Caki2 (cell line): ENCODE data around the gene BDP1. TPM values are rescaled to one million over a fixed set of nuclear protein-coding genes. Genes with fewer than 3 reads are reported as not detected.
"Not testable (repeated sequence)": the region's sequence is repeated elsewhere in the genome, so short reads cannot be mapped to it uniquely, and the experiment has no call there.

Experiments used
- DNase-seq: peaks from one replicate; pipeline ENCODE4 v3.0.0-alpha.2; 2015; ENCODE audit warnings: low read depth
- in situ Hi-C: cut with HindIII; loops from 2 replicates; pipeline ENCODE4 v1.10.0; 2016; ENCODE audit warnings: low sequenced_read_pairs, low pct_unique_long_range_greater_than_20kb, mixed read lengths
- total RNA-seq: library from RNA; depleted of rRNA; stranded (reverse); fragments of >200 nt; shearing (Covaris generic); gene quantifications from 2 replicates; pipeline ENCODE4 v1.2.3, GENCODE V29; 2014; ENCODE audit warnings: low replicate concordance

The BDP1 gene
- total RNA-seq, 1 experiment from 2014 or later: 5.6 TPM

DNA sequence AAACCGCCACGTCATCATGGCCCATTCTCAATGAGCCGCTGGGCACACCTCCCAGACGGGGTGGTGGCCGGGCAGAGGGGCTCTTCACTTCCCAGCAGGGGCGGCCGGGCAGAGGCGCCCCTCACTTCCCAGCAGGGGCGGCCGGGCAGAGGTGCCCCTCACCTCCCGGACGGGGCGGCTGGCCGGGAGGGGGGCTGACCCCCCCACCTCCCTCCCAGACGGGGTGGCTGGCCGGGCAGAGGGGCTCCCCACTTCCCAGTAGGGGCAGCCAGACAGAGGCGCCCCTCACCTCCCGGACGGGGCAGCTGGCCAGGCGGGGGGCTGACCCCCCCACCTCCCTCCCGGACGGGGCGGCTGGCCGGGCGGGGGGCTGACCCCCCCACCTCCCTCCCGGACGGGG lies 96.1 kb downstream of the BDP1 start:
- in situ Hi-C loops, DNase-seq: not testable (repeated sequence)

DNA sequence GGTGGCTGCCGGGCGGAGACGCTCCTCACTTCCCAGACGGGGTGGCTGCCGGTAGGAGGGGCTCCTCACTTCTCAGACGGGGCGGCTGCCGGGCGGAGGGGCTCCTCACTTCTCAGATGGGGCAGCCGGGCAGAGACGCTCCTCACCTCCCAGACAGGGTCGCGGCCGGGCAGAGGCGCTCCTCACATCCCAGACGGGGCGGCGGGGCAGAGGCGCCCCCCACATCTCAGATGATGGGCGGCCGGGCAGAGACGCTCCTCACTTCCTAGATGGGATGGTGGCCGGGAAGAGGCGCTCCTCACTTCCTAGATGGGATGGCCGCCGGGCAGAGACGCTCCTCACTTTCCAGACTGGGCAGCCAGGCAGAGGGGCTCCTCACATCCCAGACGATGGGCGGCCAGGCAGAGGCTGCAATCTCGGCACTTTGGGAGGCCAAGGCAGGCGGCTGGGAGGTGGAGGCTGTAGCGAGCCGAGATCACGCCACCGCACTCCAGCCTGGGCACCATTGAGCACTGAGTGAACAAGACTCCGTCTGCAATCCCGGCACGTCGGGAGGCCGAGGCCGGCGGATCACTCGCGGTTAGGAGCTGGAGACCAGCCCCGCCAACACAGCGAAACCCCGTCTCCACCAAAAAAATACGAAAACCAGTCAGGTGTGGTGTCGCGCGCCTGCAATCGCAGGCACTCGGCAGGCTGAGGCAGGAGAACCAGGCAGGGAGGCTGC lies 96.7 kb downstream of the BDP1 start:
- not testable (repeated sequence) for DNase-seq

DNA sequence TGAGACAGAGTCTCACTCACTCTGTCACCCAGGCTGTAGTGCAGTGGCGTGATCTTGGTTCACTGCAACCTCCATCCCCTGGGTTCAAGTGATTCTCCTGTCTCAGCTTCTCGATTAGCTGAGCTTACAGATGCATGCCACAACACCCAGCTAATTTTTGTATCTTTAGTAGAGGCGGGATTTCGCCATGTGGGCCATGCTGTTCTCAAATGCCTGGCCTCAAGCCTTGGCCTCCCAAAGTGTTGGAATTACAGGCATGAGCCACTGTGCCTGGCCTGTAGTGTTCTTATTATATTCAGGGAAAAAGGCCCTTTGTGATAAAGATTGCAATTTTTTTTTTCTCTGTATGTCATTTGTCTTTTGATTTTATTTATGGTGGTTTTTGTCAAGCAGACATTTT lies 107.7 kb downstream of the BDP1 start:
- in situ Hi-C loops: no loop called here
- DNase-seq: no peak

More for the DNA sequence above, 96.7 kb downstream of the BDP1 start:
- in situ Hi-C loops: not testable (repeated sequence)

DNA sequence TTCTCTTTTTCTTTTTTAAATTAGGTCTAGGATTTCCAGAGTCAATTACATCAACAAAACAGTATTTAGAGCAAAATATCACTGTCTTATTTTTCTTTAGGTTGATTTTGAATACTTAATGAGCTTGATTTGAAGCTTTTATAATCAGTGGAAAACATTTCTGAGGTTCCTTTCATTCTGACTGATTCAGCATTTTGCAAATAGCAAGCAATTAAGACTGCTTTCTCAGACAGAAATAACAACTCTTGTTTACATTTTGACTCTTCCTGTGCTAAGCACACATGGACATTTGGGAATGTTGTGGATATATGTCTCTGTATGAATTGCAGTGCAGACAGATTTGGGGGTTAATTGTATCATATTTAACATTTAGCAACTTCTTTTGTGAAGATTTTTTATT lies 109.4 kb downstream of the BDP1 start:
- in situ Hi-C loops: no loop called here

DNA sequence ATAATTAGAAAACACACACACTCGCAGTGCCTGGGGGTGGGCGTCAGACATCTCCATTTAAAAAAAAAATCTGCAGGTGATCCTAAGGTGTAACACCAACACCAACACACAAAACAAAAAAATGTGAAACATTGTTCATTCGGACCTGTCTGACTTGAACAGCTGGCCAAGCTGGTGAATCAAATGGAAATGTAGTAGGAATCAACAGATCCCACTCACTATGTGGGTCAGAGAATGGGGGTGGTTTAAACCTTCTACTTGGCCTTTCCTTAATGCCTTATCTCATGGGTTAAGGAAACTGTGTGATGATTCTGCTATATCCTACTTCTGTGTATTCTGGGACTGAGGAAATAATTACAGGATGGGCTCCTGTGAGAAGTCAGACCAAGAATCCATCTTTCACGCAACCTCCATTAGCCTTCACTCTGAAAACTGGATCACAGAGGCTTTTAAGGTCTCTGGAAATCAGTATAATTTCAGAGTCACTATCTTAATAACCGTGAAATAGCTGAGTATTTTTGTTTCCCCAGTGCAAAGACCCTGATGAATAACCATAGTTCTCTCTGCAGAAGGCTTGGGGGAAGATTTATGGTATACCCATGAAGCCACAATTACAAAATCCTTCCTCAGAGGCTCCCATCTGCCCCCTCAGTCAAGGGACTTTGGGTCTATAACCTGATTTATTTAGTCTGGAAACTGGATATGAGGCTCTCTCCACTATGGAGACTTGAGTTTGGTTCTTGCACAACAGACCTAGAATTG lies 114.5 kb downstream of the BDP1 start:
- in situ Hi-C loops: no loop called here
- no peak for DNase-seq

More for the DNA sequence above, 109.4 kb downstream of the BDP1 start:
- DNase-seq: no peak

DNA sequence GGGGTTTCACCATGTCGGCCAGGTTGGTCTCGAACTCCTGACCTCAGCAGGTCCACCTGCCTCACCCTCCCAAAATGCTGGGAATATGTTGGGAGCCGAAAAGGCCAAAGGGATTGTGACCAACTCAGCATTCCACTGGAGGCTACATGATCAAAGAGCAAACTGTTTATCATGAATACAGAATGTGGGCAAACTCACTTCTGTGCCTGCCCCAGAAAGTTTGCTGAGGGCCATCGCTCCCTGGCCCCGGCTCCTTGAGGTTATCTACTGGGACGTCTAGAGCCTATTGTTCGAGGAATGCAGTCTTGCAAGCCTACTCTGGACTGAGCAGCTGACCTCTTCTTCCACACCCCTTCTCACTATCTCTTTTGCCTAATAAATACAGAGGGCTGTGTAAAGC lies 116.4 kb downstream of the BDP1 start:
- DNase-seq, in situ Hi-C loops: not testable (repeated sequence)

DNA sequence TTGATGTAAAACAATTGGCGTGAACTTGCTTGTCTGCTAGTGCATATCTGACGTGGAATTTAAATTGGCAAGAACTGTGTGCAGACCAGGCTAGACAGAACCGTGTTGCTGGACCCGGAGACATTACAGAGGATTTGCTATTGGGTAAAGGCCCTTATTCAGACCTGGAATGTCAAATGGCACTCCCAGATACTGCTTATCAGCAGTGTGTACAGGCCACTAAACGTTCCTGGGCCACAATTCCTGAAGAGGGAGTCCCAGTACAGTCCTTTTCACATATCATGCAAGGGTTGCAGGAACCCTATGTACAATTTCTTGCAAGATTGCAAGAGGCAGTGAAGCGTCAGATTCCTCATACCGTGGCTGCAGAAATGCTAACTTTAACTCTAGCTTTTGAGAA lies 118.1 kb downstream of the BDP1 start:
- in situ Hi-C loops: no loop called here
- DNase-seq: no peak

DNA sequence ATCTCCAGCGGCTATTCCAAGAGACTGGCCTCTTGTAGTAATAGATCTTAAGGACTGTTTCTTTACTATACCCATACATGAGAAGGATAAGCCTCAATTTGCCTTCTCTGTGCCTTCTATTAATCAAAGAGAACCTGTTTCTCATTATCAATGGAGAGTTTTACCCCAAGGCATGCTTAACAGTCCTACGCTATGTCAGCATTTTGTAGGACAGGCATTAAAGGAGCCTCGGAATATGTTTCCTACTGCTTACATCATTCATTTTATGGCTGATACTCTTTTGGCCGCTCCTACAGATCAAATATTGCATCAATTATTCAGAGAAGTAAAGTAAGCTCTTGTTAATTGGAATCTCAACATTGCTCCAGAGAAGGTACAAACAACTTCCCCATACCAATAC lies 120.1 kb downstream of the BDP1 start:
- in situ Hi-C loops, DNase-seq: not testable (repeated sequence)

DNA sequence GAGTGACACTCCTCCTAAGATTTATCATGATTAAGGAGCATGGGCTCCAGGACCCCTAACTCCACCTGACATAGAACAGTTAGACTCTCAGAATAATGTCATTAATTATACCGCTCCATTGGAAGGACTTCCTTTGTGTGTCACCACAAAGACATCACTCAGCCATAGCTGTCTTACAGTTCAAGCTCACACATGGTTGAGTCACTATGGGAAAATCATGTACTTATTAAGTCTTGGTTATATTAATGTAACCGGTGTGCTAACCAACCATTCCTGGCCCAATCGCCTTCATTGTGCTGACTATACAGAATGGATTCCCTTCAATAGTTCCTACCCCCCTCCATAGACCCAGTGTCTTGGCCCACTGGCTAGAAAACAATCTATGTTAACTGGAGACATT lies 120.8 kb downstream of the BDP1 start:
- peak; percentile 5 for DNase-seq
- in situ Hi-C loops: no loop called here

DNA sequence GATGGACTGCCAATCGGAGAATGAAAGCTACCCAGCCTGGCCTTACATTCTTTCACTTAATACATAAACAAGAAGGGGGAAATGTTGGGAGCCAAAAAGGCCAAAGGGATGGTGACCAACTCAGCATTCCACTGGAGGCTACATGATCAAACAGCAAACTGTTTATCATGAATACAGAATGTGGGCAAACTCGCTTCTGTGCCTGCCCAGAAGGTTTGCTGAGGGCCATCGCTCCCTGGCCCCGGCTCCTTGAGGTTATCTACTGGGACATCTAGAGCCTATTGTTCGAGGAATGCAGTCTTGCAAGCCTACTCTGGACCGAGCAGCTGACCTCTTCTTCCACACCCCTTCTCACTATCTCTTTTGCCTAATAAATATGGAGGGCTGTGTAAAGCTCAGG lies 122.4 kb downstream of the BDP1 start:
- DNase-seq, in situ Hi-C loops: not testable (repeated sequence)

DNA sequence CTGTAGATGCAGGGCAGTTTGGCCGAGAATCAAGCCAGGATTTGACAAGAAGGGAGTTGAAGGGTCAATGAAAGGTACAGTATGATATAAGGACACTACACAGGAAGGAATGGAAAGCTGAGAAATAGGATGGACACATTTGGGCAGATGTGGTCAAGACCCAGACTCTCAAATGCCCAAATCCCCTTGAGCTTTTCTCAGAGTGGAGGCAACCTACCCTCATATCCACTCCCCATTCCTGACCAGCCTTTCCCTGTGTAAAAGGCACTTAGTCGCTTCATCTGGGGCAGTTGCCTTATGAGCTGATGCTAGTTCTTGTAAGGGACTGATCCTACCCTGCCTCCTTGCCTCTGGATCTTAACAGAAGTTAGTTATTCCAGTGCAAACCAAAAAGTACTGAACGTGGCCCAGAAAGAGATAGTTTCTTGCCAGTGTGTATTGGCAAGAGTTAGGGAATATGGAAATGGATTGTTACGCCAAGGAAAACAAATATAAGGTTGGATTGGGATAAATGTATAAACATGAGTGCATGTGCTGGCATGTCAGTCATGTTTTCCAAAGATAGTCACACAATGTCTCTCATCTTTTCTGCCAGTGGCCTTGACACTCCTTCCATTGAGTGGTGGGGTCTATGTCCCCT lies 127.6 kb downstream of the BDP1 start:
- in situ Hi-C loops: no loop called here
- no peak for DNase-seq

DNA sequence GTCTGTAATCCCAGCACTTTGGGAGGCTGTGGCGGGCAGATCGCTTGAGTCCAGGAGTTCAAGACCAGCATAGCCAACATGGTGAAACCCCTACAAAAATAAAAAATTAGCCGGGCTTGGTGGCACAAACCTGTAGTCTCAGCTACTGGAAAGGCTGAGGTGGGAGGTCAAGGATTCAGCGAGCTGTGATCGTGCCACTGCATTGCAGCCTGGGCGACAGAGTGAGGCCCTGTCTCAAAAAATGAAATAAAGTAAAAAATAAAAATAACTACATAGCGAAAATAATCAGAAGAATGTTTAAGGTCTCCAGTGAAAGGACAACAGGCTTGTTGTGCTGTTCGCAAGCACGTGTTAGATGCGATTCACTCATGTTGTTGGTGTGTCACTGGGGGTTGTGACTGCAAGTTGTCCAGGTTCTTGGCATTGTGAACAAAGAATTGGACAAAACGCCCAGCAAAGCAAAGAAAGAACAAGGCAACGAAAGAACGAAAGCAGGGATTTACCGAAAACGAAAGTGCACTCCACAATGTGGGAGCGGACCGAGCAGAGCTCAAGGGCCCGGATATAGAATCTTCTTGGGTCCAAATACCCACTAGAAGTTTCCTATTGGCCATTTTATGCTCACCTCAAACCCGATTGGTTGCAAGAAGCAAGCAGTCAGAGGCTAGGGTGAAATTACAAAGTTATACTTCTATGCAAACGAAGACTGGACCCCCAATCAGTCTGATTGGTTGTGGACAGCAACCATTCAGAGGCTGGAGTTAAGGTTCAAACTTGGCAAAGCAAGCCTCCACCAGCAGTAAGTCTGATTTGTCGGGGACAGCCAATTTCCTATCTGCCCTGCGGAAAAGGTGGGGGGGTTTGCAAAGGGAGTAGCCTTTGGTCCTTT lies 130.8 kb downstream of the BDP1 start:
- peak; percentile 75 for DNase-seq
- in situ Hi-C loops: no loop called here

DNA sequence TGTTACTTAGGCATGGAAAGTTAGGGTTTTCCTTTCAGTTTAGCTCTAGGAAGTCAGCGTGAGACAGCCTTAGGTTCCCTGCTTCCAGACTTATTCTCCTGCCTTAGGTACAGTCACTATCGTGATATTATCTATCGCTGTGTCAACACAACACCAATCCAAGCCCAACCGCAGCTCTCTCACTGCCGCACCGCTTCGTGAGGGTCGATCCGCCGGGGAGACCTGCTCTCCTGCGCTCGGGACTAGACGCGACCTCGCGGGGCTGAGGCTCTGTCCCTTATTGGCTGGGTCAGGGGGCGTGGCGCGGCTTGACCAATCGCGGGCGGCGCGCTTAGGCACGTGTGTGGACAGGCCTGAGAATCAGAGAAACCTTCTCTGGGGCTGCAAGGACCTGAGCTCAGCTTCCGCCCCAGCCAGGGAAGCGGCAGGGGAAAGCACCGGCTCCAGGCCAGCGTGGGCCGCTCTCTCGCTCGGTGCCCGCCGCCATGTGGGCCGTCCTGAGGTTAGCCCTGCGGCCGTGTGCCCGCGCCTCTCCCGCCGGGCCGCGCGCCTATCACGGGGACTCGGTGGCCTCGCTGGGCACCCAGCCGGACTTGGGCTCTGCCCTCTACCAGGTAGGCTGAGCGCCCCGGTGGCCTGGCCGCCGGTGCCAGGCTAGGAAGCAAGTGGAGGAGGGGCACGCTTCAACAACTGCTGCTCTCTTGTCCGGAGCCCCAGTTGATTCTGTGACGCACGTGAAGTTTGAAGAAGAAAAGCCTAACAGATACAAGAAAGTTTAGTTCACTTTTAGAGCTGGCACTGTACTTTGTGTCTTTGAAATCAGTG lies 131.7 kb downstream of the BDP1 start, which contains the start of gene MCCC2:
Gene MCCC2, plus strand, starts transcription at position 400 of the 825 bp plus-strand sequence. Its CDS starts 86 bp downstream, at position 486.
- peak; percentile 94 for DNase-seq
- in situ Hi-C loops: no loop called here

DNA sequence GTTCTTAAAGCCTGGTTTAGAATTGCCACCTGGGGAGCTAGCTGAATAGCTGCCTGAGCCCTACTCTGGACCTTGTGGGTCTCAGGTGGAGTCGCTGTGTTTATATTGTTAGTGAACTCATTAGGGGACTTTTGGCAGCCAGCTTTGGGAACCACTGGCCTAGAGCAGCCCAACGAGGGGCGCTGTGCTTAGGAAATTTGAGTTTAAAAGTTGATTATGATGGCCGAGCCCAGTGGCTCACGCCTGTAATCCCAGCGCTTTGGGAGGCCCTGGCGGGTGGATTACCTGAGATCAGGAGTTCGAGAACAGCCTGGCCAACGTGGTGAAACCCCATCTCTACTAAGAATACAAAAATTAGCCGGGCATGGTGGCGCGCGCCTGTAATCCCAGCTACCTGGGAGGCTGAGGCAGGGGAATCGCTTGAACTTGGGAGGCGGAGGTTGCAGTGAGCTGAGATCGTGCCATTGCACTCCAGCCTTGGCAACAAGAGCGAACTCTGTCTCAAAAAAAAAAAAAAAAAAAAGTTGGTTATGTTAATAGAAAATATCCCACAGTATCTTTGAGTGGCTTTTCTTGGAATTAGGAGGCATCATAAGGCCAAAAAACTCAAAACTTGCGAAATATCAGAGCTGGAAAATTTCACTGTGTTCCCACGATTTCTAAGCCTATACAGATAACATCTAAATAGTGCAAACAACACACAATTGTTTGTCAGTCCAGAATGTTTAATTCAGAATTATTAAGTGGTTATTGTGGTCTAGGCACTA lies 132.5 kb downstream of the BDP1 start:
- in situ Hi-C loops: no loop called here
- no peak for DNase-seq

DNA sequence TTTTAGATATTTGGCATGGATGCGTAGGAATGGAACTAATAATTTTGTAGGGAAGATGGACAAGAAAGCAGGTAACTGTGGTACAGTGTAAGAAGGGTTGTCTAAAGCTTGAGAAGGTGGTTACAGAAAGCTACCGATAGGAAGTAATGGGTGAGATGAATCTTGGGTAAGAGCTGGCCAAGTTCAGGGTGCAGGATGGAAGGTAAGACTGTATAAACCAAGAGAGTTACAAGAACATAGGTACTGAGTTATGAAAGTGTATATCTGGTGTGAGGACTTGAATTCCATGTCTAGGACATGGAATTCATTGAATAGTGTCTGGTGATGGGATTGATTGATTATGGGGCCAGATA lies 133.1 kb downstream of the BDP1 start:
- no peak for DNase-seq
- in situ Hi-C loops: no loop called here

DNA sequence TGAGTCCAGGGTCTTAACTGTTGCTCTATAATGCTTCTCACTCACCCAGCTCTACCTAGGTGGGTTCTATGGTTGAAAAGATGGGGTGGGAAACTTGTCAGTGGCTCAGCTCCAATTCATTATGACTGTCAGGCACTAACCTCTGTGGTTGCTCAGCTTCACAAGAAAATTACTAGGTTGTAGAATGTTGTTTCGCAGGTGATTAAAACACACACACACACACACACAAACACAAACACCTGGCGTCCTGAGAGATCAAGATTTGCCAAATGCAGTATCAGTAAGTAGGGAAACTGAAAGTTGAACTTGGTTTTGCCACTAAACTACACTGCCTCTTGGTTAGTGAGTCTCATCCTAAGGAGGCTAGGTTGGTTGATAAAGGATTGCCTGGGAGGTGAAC lies 134.5 kb downstream of the BDP1 start:
- no peak for DNase-seq
- in situ Hi-C loops: no loop called here

DNA sequence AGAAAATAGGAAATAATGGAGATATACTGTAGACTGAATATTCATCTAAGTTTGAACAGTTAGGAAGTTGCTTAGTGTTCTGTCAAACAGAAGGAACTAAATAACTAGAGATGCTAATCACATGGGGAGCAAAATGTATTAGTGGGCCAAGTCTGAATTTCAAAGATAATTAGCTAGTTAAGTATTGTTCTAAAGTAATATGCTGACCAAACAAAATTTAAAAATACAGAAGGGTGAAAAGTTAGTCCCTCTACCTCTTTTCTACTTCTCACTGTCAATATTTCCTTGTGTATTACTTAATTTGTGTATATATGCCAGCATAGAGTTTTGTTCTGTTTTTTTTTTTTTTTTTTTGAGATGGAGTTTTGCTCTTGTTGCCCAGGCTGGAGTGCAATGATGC lies 135.6 kb downstream of the BDP1 start:
- in situ Hi-C loops: no loop called here
- no peak for DNase-seq
